Activated CD8-positive, alpha-beta memory T cell treated with anti-CD3 and anti-CD28 coated beads for 4 hours (primary cell): ENCODE measurements around the gene DISC1.
"Not testable (repeated sequence)": the region's sequence is repeated elsewhere in the genome, so short reads cannot be mapped to it uniquely, and the experiment has no call there.

Source experiments
- DNase-seq, 2 donors: peaks; one replicate each; pipeline ENCODE4 v3.0.0-alpha.2; 2020; ENCODE audit warnings: low read depth in 2 of 2

Gene DISC1

DNA sequence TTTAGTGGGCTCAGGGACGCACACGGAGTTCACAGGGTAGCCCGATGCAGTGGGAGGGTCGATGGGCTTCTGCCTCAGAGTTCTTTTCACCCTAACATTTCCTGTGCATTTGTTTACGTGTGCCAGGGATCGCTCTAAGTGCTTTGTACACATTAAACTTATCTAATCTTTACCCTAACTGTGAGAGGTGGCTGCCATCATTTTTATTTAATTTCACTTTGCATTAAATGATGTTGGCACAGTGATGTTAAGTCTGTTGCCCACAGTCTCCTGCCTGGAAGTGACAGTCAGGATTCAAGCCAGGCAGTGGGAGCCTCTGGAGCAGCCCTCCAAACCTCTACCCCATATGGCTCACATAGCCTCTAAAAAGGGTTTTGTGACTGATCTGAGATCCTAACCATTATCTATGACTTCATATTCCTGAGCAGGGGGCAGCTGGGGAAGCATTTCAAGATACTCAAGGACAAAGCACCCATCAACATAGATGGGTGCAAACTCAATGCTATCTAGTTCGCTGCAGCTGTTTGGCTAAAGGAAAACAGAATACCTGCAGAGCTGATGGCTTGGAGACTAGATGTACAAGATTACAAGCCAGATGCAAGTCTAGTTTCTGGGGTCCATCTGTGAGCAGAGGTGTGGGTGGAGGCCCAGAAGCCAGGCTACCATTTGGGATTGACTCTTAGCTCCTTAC is 303.8 kb downstream of the DISC1 start:
- no peak for DNase-seq

DNA sequence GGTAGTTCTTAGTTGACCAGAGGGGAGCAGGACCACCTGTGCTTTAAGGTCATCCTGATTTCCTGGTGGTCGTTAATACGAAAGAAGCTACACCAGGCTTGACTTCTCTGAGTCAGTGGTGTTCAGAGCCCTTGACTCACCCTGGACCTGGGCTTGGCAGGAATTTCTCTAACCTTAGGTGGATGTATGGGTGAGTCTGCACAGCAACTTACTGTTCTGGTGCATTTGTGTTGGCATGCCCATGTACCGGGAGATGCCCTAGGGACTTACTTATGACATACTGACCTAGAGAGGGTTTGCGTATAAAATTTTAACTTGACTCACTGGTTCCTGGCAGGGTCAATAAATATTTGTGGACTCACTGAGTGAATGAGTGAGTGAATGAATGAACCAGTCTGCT is 304.6 kb downstream of the DISC1 start:
- no peak for DNase-seq

DNA sequence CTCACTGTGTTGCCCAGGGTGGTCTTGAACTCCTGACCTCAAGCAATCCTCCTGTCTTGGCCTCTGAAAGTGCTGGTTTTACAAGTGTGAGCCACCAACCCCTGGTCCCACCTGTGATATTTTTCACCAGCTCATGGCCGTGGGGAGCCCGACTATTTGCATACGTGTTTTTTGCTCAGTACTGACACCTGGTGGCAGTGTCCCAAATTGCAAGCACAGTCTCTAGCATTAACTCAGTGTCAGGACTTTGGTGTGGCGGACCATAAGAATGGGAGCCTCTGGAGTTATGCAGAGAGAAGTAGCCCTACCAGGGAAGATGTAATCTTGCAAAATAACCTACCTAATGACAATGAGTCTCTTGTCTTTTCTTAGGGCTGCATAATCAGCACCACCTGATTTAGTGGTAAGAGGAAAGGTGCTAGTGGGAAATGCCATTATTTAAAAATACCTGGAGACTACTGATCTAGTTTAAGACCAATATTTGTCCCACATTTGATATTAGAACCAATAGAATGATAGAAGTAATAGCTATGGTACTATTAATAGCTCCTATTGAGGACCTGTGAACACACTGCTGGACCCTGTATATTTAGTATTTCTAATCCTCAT is 305.4 kb downstream of the DISC1 start:
- no peak for DNase-seq

DNA sequence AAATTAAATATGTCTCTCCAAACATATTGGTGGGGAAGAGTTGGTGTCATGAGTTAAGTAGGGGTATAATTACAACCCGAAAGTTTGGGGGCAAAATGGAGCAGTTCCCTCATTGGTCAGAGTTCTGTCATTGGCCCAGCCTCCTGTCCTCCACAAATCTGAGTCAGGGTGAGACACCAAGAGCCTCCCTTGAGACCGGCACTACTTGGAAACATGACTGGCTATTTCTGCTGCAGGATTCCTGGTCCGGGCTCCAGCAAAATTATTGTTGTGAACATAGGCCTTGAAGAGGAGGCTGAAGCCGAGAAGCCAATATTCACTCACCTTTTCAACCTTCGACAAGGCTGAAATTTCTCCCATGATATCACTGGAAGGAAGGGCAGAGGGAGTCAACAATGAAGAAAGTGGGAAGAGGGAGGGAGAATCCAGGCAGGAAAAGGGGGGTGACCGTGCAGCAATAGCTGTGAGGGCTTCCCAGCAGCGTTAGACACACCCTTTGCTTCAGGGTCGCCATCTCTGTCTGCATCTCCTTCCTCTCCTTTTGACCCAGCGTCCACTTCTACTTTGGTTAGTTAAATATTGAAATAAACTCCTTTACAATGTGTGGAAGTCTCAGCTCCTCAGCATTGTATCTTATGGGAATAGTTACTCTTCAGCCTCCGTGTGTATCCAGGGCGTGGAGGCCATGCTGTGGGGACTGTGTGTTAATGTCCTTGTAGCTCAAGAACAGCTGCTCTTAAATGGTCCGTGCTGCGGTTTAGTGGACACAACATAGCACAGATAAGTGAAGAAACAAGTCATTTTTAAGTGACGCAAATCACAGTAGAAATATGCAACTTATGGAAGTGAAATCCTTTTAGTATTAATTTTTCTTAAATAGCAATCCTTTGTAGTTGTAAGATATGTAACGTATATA is 307.4 kb downstream of the DISC1 start:
- DNase-seq = no peak

DNA sequence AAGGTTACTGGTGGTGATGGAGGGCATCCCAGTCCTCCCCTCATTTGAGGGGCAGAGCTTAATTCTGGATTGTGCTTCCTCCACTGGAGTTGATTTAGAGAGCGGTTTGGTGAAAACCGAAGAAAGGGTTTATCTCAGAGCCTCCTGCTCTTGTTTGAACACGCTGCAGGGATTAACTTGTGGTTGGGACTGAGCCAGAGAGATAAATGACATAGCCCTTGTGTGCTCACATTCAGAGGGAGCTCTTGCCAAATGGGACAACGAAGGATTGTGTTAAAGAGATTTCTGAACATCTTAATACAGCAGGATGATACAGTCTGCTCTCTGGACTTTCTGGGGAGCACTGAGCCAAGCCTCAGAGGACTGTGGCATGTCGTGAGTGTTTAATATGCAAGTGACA is 308.2 kb downstream of the DISC1 start:
- DNase-seq = no peak

DNA sequence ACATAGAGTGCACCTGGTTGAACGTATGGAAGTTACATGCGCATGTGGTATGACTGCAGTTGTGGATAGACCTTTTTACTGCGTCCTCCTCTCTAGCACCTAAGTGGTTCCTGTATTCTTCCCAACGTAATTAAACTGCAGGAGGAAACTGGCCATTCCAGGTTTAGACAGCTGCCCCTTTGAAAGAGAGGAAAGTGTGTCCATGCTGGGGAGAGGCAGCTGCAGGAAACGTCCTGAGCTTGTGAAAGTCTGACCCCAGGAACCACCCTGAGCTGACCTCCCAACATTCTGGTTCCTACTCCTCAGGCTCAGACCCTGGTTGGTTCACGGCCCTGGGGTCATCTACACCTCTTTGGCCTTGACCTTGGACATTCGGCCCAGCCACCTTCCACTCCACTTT is 309.3 kb downstream of the DISC1 start:
- no peak for DNase-seq

DNA sequence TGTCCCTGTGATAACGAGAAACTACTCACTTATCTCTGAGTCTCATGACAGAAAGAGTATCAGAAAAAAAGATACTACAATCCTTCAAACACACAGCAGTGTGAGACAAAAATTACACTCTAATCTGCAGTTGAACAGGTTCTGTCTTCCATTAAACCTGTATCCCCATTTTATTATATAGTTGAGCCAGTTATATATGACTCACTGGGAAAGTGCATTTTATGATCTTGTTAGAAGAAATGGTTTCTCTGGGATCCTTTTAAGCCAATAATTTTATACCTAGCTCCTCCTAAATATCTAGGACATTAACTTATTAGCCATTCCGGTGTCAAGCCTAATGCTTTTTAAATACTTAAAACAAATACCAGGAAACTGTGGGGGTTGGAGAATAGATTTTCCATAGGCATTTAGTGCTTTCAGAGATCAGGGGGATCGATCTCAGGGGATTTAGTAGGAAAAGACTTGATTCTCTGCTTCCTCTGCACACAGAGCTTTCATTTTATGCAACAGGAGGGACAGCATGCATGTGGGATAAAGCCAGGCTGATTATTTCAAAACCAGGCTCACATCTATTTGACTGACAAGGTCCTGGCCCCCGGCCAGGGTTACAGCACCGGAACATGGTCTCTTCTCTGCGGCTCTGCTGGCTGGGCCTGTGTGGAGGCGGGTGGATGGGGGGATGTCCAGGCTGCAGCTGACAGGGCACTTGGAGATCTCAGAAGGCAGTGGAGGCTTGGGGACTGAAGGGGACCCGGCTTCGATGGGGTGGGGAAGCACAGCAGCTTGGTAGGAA is 310.6 kb downstream of the DISC1 start:
- DNase-seq = no peak

DNA sequence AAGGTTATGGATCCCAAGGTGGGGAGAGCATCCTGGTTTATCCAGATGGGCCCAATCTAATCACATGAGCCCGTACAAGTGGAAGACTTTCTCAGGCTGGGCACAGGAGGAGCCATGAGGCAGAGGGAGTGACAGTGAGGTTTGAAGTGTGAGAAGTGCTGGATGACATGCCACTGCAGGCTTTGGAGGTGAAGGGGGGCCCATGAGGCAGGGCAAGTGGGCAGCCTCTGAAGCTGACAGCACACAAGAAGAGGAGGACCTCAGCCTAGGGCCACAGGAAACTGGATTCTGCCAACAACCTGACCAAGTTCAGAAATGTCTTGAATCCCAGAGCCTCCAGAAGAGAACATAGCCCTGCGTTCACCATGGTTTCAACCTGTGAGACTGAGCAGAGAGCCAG is 311.6 kb downstream of the DISC1 start:
- no peak for DNase-seq

DNA sequence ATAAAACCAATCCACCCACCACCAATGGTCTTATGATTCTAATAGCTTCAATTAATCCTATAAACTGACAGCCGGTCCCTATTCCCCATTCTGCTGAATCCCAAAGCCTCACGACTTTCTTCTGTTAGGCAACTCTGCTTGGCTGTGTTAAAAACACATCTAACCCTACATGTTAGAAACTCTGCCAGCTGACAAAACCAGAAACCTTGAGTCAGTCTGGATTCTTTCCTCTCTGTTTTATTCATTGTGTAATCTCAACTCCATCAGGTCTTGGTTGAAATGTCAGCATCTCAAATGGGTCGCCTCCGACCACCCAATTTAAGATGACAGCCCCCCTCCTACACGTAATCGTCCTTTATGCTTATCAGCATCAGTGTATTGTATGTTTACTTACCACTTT is 312.1 kb downstream of the DISC1 start:
- no peak for DNase-seq

DNA sequence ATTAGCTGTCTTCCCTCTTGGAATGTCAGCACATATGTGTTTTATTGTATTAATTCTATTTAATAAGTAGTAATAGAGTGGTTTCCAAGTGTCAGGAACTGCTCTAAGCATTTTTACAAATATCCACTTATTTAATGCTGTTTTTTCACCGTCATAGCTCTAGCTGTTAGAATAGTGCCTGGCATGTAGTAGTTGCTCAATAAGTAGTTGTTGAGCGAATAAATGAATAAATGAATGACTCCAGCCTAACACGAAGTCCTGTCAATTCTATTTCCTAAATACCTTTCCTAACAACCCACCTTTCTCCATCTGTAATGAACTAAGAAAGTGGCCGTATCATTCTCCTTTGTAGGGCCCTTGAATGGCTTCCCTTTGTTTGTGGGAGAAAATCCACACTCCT is 312.5 kb downstream of the DISC1 start:
- no peak for DNase-seq

DNA sequence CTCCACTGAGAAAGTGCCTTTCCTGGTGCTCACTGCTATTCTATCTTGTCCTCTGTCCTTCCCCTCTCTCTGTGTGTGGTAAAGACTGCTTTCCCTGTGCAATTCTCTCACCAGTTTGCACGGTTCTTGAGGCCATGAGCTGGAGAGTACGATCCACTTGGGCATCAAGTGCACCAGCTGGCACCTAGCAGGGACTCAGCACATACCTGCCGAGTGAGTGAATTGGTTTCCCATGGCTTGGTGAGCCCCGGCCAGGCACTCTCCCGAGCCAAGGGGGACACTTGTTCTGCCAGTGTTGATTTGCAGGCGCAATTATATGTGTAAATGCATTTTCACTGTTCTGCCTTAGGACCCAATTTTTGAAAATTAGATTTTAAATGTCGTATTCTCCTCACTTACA is 313.5 kb downstream of the DISC1 start:
- DNase-seq = no peak

DNA sequence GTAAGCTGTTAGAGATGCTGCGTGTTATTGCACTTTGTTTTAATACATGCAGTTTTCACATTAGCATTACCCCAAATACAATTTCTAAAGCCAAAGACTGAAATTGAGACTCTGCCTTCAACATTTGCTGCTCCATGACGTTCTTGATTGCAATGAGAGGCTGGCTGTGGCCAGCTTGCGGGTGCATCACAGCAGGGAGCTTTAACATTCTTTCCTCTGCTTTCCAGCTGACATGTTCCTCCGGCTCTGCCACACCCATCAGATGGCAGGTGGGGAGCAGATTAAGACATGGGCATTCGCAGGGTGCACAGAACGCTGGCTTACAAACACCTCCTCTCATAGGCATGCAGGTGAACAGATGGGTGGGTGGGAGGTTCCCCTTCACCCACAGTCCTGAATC is 314.1 kb downstream of the DISC1 start:
- DNase-seq = no peak

DNA sequence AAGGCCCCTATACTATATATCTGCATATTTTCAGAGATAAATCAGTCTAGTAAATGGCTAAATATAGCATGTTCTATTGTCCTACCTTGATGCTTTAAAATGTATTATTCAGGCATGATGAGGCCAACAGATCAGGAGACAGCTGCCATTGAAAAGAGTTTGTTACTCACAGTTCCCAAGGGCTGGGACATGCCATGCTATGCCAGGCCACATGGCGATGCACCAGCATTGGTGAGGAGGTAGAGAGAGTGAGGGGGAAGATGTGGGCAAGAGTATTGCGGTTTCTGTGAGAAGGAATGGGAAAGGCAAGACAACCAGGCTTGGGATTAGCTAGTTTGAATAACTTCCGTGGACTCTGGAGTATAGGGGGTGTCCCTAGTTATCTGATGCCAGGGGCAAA is 316.5 kb downstream of the DISC1 start:
- no peak for DNase-seq

DNA sequence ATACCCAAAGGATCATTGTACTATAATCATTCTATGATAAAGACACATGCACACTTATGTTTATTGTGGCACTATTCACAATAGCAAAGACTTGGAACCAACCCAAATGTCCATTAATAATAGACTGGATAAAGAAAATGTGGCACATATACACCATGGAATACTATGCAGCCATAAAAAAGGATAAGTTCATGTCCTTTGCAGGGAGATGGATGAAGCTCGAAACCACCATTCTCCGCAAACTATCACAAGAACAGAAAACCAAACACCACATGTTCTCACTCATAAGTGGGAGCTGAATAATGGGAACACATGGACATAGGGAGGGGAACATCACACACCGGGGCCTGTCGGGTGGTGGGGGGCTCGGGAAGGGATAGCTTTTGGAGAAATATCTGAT is 321.5 kb downstream of the DISC1 start:
- not testable (repeated sequence) for DNase-seq

DNA sequence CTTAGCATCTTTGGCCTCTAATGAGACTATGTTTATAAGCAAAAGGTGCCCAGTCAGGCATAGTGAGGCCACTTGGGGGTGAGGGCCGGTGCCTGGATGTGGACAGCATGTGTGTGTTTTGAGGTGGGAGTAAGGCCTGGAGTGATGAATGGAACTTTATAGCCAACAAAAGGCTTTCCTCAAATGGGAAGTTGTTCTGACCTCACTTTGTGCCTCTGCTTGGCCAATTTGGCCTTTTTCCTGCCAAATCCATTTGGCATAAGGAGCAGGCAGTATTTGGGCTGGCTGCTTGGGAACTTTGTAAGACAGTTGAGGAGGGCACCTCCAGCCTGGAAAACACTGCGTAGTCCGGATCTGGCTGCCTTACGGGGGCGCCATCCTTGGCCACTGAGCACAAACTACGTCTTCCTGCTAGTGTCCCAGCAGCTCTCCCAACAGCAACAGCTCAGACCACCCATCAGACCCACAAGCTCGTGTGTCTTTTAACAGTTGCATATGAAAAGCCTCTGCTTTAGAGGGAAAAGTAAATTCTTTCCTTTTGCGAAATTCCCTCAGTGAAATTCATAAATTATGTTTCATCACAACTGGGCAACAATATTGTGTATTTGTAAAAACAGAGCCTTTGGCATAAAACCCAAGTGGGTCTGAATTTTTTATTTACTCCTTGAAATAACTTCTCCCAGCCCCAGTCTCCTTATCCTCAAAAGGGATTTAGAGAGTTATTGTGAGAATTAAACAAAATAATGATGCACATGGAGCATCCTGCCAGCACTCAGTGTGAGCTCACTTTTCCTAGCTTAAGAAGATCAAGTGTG is 322.9 kb downstream of the DISC1 start:
- no peak for DNase-seq

DNA sequence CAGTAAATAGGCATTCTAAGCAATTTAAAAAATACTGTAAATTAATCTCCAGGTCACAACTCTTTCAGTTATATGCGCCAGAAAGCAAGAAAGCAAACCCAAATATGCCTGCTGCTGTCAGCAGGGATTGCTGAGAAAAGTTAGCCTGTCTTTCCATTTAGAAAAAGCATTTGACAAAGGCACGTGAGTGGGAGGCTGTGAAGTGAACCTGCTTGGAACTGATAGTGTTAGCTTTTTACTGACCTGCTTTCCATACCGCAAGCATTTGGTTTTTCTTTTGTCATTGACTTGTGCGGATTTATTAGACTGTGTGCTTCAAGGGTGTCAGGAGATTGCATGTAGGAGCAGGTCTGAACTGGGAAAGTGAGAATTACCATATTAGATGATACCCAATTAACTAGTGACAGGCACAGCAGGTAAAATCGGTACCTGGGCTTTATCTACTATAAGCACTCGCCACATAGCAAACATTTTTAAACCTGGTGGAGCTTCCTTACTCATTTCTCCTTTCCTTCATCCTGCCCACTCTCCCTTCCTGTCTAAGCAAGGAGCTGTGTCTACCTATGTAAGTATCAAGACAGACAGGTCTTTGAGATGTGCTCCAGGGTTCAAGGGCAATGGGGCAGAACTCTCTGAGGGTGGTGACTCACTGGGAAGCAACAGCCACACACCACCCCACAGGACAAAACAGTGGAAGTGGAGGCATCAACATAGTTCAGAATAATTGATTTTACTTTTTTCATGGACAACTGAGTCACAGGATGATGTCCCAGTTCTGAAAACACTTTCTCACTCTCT is 323.9 kb downstream of the DISC1 start:
- DNase-seq = no peak

DNA sequence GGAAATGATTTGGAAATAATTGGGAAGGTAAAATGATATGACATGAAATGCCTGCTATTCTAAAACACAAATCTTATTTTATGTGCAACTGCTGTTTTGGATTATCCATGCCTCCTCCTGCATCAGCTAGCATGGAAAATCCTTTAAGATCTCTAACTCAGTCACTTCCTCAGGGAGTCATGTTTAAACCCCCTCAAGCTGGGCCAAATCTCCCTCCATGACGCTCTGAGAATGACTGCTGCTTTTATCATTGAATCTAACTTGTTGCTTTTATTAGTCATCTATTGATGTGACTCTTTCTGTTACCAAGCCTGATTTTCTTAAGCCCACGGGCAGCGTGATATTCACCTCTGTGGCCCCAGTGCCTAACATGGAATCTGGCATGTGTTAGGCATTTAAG is 324.8 kb downstream of the DISC1 start:
- no peak for DNase-seq

DNA sequence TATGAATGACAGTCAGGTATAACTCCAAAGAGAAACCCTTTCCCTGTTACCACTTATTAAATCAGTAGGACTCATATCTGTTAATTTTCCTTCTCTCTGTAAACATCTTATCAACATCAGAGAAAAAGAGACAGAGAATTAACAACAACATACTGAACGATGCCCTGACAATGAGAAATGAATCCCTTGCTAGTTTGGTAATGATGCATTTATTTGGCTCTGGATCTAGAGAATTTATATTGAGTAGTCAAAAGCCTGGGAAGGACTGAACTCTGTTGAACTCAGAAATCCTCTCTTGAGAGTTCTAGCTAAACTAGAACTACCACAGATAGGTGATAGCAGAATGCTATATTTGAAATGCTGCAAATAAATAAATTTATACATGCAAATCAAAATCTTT is 325.6 kb downstream of the DISC1 start:
- no peak for DNase-seq

DNA sequence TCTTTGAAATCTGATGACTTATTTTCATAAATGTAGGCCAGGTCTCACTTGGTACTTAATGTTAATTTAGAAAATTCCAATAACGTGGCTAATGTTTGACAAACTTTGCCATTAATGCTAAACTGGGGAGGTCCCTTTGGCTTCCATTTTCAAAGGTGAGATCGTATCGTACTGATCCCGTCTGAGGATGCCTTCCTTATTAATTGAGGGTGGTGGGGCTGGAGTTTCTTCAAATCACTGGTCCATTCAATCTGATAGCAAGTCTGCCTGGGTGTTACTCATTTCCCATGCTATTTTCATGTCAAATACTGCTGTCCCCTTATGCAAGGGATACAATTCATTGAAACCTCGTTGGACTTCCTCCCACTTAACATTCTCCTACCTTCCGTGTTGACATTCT is 327.1 kb downstream of the DISC1 start:
- no peak for DNase-seq

DNA sequence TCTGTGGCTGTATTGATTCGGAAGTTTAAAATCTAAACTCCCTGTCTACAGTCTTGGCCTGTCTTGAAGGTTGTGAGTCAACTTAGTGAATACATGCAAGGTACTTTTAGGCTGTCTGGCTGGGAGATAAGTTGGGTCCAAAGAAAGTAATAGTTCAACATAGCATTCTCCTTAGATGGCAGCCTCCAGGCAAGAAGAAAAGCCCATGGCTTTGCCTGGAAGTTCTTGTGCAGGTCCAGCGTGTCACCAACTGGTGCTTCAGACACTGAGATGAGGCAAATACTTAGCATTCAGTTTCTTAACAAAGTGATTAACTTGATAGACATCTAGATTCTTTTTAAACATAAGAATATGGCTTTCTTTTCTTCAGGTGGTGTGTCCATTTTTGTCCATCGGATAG is 328.2 kb downstream of the DISC1 start:
- no peak for DNase-seq
